HG03103 (cell line): ENCODE results near the gene SEC62.
"Not testable (repeated sequence)": the region's sequence is repeated elsewhere in the genome, so short reads cannot be mapped to it uniquely, and the experiment has no call there.

Experiments used
- ATAC-seq: cut with Tn5 transposase; IDR thresholded peaks from one replicate; pipeline ENCODE4 v1.9.1; 2021; ENCODE audit warnings: low read depth; ENCODE audit not compliant: unreplicated experiment

SEC62 gene

DNA sequence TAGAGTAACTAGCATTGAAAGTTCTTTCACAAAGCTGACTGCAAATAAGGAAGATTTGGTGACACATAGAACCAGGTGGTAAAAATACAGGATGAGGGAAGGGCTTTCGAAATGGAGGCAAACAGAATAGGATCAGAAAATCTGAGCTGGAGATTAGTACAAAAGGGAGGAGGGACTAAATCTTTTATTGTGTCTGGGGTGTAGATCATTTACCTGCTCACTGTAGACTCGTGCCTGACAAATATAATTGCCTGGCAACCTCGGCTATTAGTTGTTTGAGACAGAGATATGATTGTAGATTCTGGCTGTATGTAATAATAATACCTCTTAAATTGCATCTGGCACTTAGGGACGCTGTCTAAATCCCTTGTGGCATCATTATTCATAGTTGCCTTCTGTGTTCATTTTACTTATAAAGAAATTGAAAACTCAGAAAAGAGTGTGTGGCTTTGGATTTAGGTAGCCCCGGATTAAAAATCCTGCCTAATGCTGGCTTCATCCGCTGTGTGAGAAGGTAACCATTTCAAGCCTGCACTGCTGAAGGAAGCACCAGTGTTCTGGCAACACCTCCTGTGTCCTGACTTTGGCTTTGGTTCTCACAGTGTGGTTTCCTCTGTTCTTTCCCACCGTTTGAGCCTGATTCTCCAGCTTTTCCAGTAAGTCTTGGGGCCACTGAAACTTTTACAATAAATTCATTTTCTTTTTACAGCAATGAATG is 46.2 kb downstream of the SEC62 start:
- no peak for ATAC-seq

DNA sequence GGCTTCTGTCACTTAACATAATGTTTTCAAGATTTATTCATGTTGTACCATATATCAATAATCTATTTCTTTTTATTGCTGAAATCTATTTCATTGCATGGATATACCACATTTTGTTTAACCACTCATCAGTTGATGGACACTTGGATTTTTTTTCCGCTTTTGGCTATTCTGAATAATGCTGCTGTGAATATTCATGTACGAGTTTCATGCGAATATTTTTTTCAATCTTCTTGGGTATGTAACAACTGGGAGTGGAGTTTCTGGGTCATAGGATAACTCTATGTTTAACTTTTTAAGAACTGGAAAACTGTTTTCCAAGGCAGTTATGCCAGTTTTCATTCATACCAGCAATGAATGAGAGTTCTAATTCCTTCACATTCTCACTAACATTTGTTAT is 49.5 kb downstream of the SEC62 start:
- no peak for ATAC-seq

DNA sequence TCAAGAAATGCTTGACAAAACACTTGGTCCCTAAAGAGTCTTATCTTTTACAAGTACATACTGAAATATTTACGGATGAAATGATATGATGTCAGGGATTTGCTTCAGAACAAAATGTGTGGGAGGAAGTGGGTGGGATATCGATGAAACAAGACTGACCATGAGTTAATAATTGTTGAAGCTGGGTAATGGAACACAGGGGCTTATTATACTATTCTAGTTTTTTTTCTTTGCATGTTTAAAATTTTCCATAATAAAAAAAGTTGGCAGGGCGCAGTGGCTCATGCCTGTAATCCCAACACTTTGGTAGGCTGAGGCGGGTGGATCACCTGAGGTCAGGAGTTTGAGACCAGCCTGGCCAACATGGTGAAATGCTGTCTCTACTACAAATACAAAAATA is 52.7 kb downstream of the SEC62 start:
- ATAC-seq, result not testable (repeated sequence)

DNA sequence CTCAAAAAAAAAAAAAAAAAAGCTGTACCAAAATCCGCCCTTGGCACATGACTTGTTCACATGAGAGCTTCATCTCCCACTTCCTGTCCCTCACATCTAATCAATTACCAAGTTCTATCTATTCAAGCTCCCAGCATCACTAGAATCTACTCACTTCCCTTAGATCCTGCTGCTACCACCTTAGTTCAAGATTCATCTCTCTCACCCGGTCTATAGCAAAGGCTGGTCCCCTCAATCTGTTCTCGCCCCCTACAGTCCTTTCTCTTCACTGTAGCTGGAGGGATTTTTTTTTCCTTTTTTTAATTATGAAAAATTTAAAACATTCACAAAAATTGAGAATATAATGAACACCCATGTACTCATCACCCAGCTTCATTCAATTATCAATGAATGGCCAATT is 54.5 kb downstream of the SEC62 start:
- no peak for ATAC-seq

DNA sequence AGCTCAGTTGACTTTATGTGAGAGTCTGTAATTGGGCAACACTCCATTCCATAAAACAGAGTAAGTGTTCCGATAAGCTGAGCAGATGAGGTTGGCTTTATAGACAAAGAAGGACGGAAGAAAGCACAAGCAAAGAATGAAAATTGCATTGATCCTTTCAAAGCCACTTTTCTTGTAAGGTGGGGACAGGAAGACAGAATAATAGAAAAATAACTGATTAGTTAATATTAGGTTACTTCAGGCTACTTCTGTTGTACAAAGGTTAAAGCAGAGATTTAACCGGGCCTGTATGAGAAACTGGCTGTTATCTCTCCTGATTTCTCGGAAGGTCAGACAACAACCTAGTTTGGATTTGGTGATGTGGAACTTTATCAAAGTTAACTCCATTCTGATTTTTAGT is 55.7 kb downstream of the SEC62 start:
- ATAC-seq, result no peak

DNA sequence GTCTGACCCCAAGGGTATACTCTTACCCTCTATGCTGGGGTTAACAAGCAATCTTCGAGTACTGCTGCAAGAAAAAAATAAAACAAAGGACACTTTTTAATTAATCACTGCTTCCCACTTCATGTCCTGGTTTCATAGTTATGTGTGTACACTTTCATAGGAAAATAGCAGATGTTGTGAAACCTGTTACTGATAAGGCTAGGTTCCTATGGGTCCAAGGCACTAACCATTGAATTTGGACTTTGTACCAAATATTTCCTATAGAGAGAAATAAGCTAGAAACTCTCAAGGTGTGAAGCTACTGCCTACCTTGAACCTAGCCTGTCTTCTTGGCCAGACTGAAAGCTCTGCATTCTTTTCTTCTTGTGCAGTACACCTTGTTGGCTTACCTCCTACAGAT is 56.6 kb downstream of the SEC62 start:
- ATAC-seq, result no peak

DNA sequence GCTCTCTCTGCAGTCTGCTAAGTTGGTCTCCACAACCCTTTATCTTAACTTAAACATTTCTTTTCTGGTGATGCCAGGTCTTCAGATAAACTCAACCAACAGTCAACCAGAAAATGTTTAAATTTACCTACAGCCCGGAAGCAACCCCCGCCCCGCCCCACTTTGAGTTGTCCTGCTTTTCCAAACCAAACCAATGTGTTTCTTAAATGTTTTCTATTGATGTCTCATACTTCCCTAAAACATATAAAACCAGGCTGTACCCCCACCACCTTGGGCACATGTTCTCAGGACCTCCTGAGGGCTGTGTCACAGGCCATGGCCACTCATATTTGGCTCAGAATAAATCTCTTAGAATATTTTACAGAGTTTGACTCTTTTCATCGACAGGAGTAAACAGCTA is 58.0 kb downstream of the SEC62 start:
- no peak for ATAC-seq

DNA sequence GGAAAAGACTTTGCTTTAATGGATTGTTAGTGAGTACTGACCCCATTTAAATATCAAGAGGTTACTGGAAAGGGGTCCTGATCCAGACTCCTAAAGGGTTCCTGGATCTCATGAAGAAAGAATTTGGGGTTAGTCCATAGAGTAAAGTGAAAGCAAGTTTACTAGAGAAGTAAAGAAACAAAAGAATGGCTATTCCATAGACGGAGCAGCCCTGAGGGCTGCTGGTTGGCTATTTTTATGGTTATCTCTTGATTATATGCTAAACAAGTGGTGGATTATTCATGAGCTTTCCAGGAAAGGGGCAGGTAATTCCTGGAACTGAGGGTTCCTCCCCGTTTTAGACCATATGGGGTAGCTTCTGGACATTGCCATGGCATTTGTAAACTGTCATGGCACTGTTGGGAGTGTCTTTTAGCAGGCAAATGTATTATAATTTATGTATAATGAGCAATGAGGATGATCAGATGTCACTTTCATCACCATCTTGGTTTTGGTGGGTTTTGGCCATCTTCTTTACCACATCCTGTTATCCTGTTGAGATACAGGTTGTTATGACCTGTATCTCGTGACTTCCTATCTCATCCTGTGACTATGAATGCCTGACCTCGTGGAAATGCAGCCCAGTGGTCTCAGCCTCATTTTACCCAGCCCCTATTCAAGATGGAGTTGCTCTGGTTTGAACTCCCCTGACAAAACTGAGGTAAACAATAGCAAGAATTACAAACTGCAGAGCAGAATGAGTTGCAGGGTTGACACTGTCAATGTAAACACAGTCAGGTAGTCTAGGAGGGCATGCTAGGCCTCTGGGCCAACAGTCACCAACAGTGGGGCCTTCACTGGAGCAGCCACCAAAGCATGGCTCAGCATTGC is 60.9 kb downstream of the SEC62 start:
- no peak for ATAC-seq

DNA sequence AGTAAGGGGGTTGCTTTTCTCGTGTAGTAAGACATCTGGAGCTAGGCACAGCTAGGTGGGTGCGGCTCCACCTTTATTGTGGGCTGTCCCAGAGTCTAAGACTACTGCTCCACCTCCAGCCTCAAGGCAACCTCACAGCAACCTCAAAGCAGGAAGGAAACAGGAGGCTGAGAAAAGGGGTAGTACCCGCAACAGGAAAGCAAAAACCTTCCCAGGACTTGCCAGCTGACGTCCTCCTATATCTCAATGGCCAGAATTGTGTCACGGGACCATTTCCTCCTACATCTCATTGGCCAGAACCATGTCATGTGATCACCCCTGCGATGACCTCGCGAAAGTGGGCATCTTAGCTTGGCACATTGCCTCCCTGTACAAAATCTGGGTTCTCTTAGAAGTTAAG is 66.9 kb downstream of the SEC62 start:
- ATAC-seq, result no peak

DNA sequence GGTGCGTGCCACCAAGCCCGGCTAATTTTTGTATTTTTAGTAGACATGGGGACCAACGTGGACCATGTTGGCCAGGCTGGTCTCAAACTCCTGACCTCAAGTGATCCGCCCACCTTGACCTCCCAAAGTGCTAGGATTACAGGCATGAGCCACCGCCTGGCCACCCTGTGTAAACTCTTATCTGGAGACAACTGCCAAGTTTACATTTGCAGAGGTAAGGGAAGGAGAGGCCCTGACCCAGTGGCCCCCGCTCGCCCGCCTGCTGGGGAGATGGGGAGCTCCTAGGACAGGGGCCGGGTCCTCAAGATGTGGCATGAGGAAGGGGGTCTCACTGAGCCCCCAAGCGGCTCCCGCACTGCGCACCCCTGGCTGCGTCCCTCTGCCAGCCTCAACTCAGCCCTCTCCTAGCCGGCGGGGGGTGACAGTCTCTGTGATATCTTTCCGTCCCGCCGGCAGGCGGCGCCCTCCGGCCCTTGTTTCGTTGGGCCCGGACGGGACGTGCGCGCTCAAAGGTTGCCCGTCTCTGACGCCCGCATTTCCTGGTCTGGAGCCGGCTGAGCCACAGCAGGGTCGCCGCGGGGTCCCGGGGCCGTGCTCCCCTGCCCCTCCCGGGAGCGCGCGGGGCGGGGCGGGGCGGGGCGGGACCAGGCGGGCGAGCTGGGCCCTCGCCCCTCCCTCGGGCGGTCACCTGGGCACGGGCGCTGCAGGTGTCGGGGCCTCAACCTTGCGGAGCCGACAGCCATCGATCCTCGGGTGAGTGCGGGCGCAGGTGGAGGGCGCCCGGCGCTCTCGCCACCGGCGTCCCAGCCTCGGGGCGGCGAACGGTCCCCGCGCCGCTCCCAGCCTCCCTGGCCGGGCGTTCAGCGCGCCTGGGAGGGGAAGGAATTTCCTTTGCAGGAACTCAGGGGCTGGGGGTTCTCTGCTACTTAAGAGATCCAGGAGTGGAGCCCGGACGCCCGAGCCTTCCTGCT is 71.1 kb downstream of the SEC62 start, which contains the start of gene GPR160:
Gene GPR160, plus strand, starts transcription at position 533 of the 971 bp plus-strand sequence. CDS start 45,978 bp downstream, outside the sequence.
- ATAC-seq, result peak; percentile 79

DNA sequence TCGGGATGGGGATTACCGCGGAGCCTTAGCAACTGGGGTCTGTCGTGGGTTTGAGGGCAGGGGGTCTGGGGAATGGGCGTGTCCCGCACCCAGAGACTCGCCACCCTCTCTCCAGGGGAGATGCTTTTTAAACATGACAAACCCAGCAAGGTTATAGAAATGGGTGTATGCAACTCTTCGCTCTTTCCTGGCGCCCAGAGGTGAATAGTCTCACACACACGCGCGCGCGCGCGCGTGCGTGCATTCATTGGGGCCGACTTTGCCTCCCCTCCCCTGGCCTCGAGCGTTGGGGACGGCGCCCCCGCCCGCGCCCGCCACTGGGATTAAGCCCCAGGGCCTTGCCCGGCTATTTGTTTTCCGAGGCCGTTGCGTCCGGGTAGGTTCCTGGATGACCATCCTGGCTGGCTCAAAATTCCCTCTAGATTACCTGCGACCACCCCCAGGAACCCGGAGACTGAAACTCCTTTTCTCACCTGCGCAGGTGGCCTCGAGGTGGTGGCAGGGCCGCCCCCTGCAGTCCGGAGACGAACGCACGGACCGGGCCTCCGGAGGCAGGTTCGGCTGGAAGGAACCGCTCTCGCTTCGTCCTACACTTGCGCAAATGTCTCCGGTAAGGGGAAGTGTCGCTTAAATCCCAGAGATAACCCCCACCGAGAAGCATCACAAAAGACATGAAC is 72.0 kb downstream of the SEC62 start:
- ATAC-seq, result peak; percentile 5

DNA sequence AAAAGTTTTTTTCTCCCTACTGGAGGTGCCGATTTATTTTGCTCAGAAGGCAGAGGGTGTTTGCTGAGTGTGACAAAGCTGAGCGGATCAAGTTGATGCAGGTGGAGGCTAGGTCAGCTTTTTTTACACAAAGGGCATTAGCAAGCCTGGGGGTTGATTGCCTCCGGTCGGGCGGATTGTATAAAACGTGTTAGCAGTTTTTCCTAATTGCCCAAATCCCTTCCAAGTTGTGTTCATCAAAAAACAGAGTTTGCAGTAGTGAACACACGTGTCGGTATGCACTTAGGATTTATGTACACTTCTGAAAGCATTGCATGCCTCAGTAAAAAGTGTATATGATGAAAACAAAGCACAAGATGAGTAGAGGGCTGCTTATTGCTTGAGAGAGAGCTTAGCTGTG is 73.8 kb downstream of the SEC62 start:
- no peak for ATAC-seq

DNA sequence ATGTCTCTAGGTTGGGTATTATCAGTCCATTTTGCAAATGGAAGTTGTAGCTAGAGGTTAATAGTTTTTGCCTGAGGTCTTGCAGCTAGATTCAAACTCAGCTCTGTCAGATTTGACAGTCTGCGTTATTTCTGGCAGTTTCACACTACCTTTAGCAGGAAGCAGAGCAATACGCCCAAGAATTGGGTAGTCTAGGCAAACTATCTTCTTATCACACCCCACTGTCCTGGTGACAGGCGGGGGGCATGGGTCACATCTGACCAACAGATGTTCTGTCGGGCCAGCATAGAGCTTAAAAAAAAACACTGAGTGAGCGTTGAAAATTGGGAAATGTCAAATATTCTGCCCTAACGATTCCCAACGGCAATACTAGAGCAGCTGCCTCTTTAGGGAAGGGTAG is 76.9 kb downstream of the SEC62 start:
- ATAC-seq, result no peak

DNA sequence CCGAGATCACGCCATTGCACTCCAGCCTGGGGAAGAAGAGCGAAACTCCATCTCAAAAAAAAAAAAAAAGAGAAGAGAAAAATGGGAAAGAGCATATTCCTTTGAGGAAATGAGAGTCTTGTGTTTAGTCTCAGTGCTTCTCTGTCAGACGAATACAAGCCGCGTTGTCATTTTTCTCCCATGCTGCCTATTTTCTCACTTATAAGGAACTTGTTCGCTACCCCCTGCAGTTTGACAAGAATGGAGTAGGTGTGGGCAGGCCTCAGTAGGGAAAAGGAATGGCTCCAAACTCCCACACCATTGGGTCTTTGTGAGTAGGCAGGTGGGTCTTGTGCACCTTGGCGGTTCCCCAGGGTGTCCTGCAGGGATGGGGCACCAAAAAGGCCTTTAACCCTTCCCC is 77.7 kb downstream of the SEC62 start:
- no peak for ATAC-seq

DNA sequence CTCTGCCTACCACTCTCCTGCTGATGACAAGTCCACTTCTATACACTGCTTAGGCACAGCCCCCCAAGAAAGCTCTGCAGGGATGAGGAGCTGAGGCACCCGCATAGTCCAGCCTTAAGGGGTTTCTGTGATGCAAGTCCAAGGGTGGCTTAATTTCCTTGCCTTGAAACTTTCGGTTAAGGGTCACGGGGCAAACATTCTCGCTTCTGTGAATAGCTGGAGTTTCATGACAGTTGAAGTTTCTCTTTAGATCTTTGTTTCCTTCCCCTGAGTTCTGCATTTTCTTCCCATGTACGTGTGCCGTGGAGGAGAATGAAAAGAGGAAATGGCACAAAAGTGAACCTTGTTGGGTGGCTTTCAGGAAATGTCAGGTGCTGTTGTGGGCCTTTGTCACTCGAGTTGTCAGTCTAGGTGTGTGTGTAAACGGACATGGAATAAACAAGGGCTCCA is 78.2 kb downstream of the SEC62 start:
- ATAC-seq, result peak; percentile 77

DNA sequence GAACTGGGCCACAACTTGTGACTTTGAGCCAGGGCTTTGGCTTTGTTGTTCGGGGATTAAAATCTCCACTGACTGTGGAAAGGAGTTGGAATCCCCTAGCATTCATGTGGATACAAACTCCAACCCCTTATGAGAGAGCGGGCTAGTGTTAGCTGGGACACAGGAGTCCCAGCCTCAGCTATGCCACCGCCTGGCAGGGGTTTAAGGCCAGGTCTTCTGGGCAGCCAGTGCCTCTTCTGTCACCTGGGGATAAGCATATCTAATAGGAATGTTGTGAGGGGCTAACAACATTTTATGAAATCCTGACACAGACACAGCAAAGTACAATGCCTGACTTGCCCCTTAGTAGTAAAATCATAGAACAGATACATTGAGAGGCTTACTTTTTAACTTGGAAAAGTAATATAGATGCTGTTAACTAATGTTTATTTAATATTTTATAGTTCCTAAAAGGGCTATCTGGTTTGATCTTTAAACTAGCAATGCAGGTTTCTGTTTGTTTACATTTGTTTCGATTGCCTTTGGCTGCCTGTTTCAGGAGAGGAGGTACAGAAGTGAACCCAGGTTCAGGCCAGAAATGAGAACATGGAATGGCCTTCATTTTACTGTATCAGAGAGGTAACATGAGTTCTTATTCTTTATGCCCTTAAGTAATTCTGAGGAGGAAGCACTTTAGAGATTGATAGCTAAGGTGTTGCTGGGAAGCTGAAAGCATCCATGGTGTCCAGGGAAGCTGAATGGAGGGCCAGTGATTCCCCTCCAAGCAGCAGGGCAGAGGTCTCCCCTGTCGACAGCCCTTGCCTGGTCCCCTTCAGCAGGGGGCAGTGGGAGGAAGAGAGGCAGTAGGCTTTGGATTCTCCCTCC is 79.9 kb downstream of the SEC62 start:
- ATAC-seq, result no peak

DNA sequence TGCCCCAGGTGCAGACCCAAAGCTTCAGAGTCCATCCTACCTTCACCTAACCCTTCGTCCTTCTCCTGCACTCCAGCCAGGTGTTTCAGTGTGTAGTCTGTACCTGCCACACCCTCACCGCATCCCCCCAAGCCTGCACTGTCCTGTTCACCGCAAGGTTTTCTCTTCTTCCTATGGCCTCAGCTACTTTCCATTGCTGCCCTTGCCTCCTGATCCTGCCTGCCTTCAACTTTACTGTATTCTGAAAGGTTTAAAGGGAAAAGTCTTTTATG is 80.5 kb downstream of the SEC62 start:
- ATAC-seq, result no peak
